ENCODE results near the gene MGAT3.

MGAT3 gene

DNA sequence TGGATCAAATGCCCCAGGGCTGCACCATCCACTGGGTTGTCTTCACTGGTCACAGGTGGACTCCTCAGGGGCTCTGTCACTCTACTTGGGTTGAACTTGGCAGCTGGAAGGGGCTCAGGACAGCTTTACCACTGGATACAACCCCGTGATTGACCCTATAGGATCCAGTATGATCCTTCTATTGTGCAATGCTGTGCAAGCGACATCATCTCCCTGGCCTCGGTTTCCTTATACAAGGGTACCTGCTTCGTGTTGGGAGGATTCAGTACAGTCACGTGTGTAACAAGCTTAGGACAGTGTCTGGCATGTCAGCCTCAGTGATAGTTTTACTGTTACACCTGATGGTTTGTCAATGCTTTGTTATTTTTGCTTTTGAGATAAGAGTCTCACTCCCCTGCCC, 24.8 kb downstream of the MGAT3 start:
- H3K9me3 Mint-ChIP-seq: no peaks in the 10 kb centered on the region
- H3K27me3 Mint-ChIP-seq: no peaks in the 10 kb centered on the region
- H3K27ac Mint-ChIP-seq: no peak overlapping the region
- H3K4me1 Mint-ChIP-seq (ENCODE audit: low read depth): no peaks in the 10 kb centered on the region
- no peaks in the 10 kb centered on the region for H3K36me3 Mint-ChIP-seq (ENCODE audit: low read depth)
- no peak overlapping the region for H3K4me3 Mint-ChIP-seq

DNA sequence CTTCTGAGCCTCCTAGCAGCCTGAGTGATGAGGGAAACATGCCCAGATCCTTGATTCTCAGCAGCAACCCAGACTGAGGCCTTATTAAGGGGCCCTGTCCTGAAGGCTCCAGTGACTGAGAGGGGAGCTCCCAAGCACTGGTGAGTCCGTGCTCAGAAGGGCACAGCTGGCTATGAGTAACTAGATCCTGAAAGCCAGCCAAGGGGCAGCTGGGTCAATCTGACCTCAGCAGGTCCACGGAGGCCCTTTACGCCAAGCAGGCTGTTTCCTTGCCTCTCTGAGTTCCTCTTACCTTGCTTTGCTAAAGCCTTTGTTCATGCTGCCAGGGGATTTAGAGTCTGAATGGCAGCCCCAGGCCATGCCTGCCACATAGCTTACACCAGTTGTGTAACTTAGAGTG, 26.0 kb downstream of the MGAT3 start:
- H3K36me3 Mint-ChIP-seq (ENCODE audit: low read depth): no peaks in the 10 kb centered on the region
- H3K4me1 Mint-ChIP-seq (ENCODE audit: low read depth): no peaks in the 10 kb centered on the region
- no peaks in the 10 kb centered on the region for H3K9me3 Mint-ChIP-seq
- H3K27me3 Mint-ChIP-seq: no peaks in the 10 kb centered on the region
- no peak overlapping the region for H3K4me3 Mint-ChIP-seq
- H3K27ac Mint-ChIP-seq: no peak overlapping the region

DNA sequence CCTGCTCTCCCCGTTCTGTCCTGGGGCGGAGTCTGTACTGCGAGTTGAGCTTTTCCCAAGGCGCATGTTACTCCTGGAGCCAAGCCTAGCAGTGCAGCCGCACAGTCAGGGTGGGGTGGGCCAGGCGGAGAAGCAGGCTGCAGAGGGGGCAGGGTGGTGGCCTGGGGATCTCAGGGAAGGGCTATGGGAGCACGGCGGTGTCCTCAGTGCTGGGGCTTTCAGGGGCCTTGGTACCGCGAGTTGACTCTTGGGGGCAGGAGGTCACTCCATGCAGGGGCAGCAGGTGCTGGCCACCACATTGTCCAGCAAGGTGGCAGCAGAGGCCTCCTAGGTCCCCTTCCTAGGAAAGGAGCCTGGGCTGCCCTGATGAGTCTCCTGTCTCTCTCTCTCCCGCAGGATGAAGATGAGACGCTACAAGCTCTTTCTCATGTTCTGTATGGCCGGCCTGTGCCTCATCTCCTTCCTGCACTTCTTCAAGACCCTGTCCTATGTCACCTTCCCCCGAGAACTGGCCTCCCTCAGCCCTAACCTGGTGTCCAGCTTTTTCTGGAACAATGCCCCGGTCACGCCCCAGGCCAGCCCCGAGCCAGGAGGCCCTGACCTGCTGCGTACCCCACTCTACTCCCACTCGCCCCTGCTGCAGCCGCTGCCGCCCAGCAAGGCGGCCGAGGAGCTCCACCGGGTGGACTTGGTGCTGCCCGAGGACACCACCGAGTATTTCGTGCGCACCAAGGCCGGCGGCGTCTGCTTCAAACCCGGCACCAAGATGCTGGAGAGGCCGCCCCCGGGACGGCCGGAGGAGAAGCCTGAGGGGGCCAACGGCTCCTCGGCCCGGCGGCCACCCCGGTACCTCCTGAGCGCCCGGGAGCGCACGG, 30.4 kb downstream of the MGAT3 start:
- no peaks in the 10 kb centered on the region for H3K9me3 Mint-ChIP-seq
- H3K4me1 Mint-ChIP-seq (ENCODE audit: low read depth): peaks cover 6% of the 10 kb centered on the region
- H3K27me3 Mint-ChIP-seq: no peaks in the 10 kb centered on the region
- no peaks in the 10 kb centered on the region for H3K36me3 Mint-ChIP-seq (ENCODE audit: low read depth)
- no peak overlapping the region for H3K4me3 Mint-ChIP-seq
- H3K27ac Mint-ChIP-seq: no peak overlapping the region

DNA sequence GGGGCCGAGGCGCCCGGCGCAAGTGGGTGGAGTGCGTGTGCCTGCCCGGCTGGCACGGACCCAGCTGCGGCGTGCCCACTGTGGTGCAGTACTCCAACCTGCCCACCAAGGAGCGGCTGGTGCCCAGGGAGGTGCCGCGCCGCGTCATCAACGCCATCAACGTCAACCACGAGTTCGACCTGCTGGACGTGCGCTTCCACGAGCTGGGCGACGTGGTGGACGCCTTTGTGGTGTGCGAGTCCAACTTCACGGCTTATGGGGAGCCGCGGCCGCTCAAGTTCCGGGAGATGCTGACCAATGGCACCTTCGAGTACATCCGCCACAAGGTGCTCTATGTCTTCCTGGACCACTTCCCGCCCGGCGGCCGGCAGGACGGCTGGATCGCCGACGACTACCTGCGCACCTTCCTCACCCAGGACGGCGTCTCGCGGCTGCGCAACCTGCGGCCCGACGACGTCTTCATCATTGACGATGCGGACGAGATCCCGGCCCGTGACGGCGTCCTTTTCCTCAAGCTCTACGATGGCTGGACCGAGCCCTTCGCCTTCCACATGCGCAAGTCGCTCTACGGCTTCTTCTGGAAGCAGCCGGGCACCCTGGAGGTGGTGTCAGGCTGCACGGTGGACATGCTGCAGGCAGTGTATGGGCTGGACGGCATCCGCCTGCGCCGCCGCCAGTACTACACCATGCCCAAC, 31.2 kb downstream of the MGAT3 start:
- H3K36me3 Mint-ChIP-seq (ENCODE audit: low read depth): no peaks in the 10 kb centered on the region
- H3K27me3 Mint-ChIP-seq: no peaks in the 10 kb centered on the region
- H3K27ac Mint-ChIP-seq: no peak overlapping the region
- peaks cover 6% of the 10 kb centered on the region for H3K4me1 Mint-ChIP-seq (ENCODE audit: low read depth)
- H3K9me3 Mint-ChIP-seq: no peaks in the 10 kb centered on the region
- H3K4me3 Mint-ChIP-seq: no peak overlapping the region

DNA sequence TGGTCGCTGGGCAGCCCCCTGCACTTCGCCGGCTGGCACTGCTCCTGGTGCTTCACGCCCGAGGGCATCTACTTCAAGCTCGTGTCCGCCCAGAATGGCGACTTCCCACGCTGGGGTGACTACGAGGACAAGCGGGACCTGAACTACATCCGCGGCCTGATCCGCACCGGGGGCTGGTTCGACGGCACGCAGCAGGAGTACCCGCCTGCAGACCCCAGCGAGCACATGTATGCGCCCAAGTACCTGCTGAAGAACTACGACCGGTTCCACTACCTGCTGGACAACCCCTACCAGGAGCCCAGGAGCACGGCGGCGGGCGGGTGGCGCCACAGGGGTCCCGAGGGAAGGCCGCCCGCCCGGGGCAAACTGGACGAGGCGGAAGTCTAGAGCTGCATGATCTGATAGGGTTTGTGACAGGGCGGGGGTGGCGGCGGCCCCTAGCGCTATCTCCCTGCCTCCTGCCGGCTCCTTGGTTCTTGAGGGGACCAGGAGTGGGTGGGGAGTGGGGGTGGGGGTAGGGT, 31.8 kb downstream of the MGAT3 start:
- no peaks in the 10 kb centered on the region for H3K27me3 Mint-ChIP-seq
- H3K27ac Mint-ChIP-seq: no peak overlapping the region
- no peak overlapping the region for H3K4me3 Mint-ChIP-seq
- no peaks in the 10 kb centered on the region for H3K9me3 Mint-ChIP-seq
- H3K4me1 Mint-ChIP-seq (ENCODE audit: low read depth): peaks cover 6% of the 10 kb centered on the region
- H3K36me3 Mint-ChIP-seq (ENCODE audit: low read depth): no peaks in the 10 kb centered on the region

DNA sequence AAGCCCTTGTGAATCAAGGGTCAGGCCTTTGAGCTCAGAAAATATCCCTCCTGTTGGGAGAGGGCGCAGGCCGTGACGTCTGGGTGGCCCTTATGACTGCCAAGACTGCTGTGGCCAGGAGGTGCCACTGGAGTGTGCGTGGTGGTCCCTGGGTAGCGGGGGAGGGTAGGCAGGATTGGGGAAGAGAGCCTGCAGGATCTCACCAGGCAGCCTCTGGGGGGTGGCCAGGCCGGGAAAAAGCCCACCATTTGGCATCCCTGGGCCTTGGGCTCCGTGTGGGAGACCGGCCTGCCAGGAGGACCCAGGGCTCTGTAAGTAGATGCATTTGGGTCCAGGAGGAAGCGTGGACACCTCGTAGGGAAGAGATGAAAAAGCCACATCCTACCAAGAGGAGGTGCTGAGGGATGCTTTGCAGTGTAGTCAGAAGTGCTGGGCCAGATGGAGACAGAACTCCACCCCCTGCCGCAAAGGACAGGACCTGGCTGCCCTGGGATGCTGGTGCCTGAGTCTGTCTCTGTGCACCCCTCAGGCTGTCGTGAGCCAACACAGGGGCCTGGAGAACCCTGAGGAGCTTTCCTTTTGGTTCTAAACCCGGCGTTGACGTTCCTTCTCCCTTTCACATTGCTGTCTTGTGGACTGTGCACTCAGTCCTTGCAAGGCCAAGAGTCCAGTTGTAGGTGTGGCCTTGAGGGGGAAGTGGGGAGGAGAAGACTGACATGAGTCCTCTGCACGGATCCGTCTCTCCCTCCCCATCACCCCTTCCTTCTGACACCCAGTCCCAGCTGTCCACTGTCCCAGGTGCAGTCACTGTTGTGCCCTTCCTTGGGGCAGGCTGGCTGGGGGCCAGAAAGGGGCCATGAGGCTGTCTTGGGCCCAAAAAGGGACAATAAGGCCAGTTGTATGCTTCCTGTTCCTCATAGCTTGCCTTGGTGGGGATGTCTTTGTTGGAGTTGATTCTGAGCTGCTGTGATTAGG, 32.6 kb downstream of the MGAT3 start:
- H3K4me1 Mint-ChIP-seq (ENCODE audit: low read depth): peaks cover 6% of the 10 kb centered on the region
- H3K36me3 Mint-ChIP-seq (ENCODE audit: low read depth): no peaks in the 10 kb centered on the region
- H3K4me3 Mint-ChIP-seq: peak overlapping the region; percentile 62
- H3K27me3 Mint-ChIP-seq: no peaks in the 10 kb centered on the region
- H3K9me3 Mint-ChIP-seq: no peaks in the 10 kb centered on the region
- no peak overlapping the region for H3K27ac Mint-ChIP-seq

DNA sequence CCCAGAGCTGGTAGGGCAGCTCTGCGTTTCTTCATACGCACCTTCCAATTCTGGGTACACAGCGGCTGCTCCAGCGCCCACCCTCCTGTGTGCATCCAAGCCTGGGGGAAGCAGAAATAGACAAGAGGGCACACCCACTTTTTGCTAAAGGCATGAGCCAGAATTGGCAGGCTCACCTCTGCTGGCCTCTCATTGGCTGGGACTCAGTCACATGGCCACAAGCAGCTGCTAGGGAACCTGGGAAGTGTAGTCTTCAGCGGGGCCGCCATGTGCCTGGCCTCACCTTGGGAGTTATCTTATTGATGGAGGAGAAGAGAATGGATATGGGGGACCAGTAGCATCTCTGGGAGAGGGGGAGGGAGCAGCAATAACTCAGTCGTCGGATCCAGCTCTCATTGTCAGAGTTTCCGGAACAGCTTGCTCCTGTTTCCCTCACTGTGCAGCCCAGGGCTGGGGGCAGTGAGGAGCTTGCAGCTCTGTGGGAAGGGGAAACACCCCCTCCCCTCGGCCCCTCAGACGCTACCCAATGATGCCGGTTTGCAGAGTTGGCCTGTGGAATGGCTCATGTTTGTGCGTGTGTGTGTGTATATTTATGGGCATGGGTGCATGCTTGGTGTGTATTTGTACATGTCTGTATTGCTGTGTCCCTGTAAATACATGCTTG, 33.5 kb downstream of the MGAT3 start:
- peaks cover 6% of the 10 kb centered on the region for H3K4me1 Mint-ChIP-seq (ENCODE audit: low read depth)
- H3K27ac Mint-ChIP-seq: peak overlapping the region; percentile 66
- no peaks in the 10 kb centered on the region for H3K36me3 Mint-ChIP-seq (ENCODE audit: low read depth)
- H3K4me3 Mint-ChIP-seq: peak overlapping the region; percentile 62
- no peaks in the 10 kb centered on the region for H3K27me3 Mint-ChIP-seq
- H3K9me3 Mint-ChIP-seq: no peaks in the 10 kb centered on the region

DNA sequence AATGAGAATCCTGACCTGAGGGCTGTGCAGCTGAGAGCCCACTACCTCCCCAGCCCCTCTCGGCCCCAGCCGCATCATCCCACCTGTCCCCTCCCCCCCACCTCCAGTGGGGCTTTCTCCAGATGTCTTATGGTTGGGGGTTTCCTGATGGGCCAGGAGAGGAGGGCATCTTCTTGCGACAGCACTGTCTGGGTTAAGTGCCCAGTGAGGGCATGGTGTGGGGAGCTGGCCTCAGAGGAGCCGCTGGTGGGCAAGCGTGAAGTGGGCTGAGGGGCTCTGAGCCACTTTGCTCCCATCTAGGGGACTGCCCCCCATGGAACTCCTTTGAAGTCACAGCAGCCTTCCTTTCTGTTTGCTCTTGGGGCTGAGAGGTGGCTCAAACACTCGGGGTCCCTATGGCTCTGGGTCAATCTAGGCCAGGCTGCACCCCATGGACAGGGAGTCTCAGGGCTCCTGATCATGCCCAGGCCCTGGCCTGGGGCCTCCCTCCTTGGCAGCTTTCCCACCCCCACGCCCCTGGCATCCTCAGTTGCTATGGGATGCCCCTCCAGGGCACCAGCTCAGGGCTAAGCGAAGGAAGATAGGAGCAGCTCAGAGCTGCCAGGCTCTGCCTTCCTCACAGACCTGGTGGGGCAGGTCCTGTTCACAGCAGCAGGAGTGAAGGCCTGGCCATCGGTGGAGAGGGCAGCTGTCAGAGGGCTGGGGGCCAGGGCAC, 34.3 kb downstream of the MGAT3 start:
- Mint-ChIP-seq H3K36me3 (ENCODE audit: low read depth) (no peaks in the 10 kb centered on the region), H3K9me3 (no peaks in the 10 kb centered on the region), H3K27ac (no peak overlapping the region), H3K27me3 (no peaks in the 10 kb centered on the region), H3K4me3 (no peak overlapping the region), H3K4me1 (ENCODE audit: low read depth) (peaks cover 6% of the 10 kb centered on the region)

DNA sequence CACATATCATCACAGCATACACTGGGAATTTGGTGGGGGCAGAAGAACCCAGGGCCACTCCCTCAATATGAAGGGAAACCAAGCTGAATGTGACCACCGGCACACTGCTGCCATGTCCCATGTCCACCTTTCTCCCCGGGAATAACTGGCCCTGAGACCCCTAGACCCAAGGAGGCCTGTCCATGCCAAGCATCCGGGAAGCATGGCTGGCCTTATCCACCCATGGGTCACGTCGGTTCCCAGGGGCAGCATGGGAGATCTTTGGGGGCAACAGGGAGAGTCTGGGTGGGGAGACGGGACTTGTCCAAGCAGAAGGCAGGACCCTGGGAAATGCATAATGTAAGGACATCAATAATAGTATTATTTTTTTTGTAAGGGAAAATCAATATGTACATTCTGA, 34.9 kb downstream of the MGAT3 start:
- H3K36me3 Mint-ChIP-seq (ENCODE audit: low read depth): no peaks in the 10 kb centered on the region
- no peaks in the 10 kb centered on the region for H3K9me3 Mint-ChIP-seq
- no peak overlapping the region for H3K27ac Mint-ChIP-seq

DNA sequence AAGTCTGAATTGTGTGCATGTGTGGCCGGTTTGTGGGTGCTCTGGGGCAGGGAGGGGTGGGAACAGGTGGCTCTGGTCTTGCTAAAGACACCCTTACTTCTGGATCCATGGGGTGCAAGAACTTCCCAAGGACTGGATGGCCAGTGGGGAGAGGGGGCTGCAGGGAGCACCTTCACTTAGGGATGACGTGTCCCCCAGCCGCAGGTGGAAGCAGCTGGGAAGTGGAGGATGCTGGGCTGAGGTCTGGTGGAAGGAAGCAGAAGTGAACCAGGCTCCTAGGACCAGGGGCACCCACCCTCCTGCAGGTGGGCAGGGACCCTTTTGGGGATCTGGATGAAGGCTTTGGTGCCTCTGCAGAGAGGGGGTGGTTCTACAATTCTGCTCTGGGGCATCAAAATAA, 35.4 kb downstream of the MGAT3 start:
- Mint-ChIP-seq H3K4me3 (no peak overlapping the region), H3K9me3 (no peaks in the 10 kb centered on the region), H3K27ac (no peak overlapping the region)

More for the DNA sequence above, 34.9 kb downstream of the MGAT3 start:
- Mint-ChIP-seq H3K4me1 (ENCODE audit: low read depth) (peaks cover 6% of the 10 kb centered on the region), H3K27me3 (no peaks in the 10 kb centered on the region), H3K4me3 (no peak overlapping the region)

DNA sequence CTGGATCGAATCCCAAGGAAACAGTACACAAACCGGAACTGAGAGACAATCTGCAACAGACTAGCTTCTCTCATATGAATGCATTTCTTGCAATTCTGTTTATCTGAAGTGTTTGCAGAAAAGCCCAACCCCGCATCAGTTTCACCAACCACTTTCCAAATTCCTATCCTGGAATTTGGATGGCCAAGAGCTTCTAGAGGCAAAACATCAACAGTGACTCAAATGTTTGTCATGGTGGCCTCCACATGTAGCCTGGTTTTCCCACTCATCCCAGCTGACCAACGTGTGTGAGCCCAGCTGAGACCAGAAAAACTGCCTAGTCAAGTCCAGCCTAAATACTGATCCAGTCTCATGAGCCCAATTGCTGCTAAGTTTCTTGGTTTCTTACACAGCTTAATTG, 36.9 kb downstream of the MGAT3 start:
- peaks cover 9% of the 10 kb centered on the region for H3K4me1 Mint-ChIP-seq (ENCODE audit: low read depth)
- no peaks in the 10 kb centered on the region for H3K9me3 Mint-ChIP-seq
- no peak overlapping the region for H3K4me3 Mint-ChIP-seq
- H3K36me3 Mint-ChIP-seq (ENCODE audit: low read depth): no peaks in the 10 kb centered on the region
- no peak overlapping the region for H3K27ac Mint-ChIP-seq
- H3K27me3 Mint-ChIP-seq: no peaks in the 10 kb centered on the region

More for the DNA sequence above, 35.4 kb downstream of the MGAT3 start:
- H3K27me3 Mint-ChIP-seq: no peaks in the 10 kb centered on the region
- H3K36me3 Mint-ChIP-seq (ENCODE audit: low read depth): no peaks in the 10 kb centered on the region
- peaks cover 6% of the 10 kb centered on the region for H3K4me1 Mint-ChIP-seq (ENCODE audit: low read depth)

DNA sequence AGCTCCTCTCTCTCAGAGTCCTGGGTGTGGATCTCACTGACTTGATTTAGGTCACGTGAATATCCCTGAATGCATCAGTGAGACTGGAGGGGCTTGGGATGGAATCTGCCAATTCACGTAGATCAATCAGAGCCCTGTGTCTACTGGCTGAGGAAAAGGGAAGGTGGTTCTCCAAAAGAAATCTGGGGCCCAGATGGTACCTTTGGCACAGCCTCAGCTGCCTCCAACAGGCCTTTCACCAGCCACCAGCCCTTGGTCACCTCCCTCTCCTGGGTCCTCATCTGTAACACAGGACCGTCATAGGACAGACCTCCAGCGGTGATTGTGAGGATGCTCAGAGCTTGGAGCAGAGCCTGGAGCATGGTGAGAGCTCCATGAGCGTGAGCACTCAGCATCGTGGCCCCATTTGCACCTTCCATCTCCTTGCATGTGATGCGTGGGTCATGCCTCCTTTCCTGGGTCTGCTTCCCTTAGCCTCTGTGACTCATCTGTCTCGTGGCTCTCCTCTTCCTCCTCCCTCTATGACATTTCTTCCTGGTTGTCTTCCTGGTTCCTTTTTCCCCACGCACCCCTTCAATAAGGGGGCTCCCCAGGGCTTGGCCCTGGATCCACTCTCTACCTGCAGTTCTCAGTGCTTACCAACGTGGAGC, 37.8 kb downstream of the MGAT3 start:
- Mint-ChIP-seq H3K4me3 (no peak overlapping the region), H3K27me3 (no peaks in the 10 kb centered on the region)

DNA sequence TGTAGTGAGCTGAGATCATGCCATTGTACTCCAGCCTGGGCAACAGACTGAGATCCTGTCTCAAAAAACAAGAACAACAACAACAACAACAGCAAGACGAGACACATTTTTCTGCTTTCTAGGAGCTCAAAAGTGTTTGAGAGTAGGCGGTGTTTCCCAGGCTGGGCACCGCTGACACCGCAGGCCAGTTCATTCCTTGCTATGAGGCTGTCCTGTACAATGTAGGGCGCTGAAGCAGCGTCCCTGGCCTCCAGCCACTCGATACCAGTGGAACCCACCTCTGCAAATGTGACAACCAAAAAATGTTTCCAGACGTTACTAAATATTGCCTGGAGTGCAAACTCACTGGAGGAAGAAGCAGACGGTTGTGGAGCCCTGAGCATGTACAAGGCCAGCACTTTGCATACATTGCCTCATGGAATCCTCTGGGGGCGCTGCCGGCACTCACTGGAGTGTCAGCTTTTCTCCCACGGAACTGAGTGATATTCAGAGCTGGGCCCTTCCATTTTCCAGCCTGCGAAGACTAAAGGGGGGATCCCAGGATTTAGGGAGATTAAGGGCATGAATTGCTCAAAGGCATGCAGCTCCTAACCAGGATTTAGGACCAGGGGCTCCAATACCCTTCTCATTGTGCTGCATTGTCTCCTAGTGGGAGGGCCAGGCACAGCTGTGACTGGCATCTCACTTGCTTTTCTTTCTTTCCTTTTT, 39.5 kb downstream of the MGAT3 start:
- Mint-ChIP-seq H3K27me3 (no peaks in the 10 kb centered on the region), H3K9me3 (no peaks in the 10 kb centered on the region), H3K36me3 (ENCODE audit: low read depth) (no peaks in the 10 kb centered on the region), H3K4me3 (no peak overlapping the region), H3K4me1 (ENCODE audit: low read depth) (peaks cover 3% of the 10 kb centered on the region), H3K27ac (no peak overlapping the region)

More for the DNA sequence above, 37.8 kb downstream of the MGAT3 start:
- H3K27ac Mint-ChIP-seq: no peak overlapping the region
- no peaks in the 10 kb centered on the region for H3K9me3 Mint-ChIP-seq
- H3K4me1 Mint-ChIP-seq (ENCODE audit: low read depth): peaks cover 9% of the 10 kb centered on the region
- no peaks in the 10 kb centered on the region for H3K36me3 Mint-ChIP-seq (ENCODE audit: low read depth)

All from stimulated activated naive CD8-positive, alpha-beta T cell treated with anti-CD3 and anti-CD28 coated beads, Interleukin-15, Interleukin-2, amounts not matched to agents 100 ng/mL and 50 ng/mL, for 24 hours (primary cell).